Measurements from ENCODE around the gene ROM1. TPM values are rescaled to one million over a fixed set of nuclear protein-coding genes. Genes with fewer than 3 reads are reported as not detected.

The ROM1 gene
- total and polyA plus RNA-seq, 2 donors (not counting 3 experiments of a cell fraction or from before 2014, with no cell fraction given): 5.3 to 8.8 TPM

DNA sequence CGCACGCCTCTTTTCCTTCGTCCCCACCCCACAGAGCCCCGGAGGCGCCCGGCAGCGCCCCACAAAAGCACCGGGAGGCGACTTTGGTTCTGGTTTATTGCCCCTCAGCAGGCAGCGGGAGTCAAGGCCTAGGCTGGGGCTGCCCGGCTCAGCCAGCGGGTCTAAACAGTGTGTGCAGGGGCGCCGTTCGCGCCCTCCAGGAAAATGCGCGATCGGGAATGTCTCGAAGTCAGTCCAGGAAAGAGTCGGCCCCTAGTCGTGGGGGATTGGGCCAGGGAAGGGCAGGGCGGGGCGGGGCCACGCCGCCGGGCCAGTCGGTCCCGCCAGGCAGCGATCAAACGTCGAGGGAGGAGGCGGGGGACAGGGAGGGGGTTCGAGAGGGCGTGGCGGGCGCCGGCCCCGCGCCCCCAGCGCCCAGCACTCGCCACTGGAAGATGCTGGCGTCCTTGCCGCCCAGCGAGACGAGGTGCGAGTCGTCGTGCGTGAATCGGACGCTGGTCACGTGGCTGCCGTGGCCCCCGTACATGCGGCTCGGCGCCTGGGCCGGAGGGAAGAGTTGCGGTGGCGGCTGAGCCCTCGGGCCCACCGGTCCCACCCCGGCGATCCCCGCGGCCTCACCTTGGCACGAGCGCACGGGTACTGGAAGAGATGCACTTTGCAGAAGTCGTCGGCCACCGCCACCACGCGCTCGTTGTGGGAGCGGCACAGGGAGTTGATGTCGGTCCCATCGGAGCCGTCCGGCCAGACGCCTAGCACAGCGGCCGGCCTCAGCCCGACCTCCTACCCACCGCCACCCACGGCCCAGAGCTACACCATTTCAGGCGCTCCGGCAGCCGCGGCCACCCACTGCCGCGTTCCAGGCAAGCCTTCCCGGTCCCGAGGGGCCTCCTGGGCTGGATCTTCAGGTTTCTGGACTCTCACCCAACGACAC is 10.7 kb upstream of the ROM1 start:
- BruUV-seq (replicated peaks): no TSS peak
- no peaks in the 10 kb centered on the region for H3K27me3 ChIP-seq (ENCODE audit: control insufficient read depth in 2 of 2, insufficient read depth in 2 of 2, low read length in 2 of 2)
- peak overlapping the region; percentile 17 for H3K27ac ChIP-seq (ENCODE audit: insufficient read depth, low read depth, low read length)
- H3K4me2 ChIP-seq (ENCODE audit: insufficient read depth, low read length): peak overlapping the region; percentile 60
- DNase-seq (ENCODE audit: low read depth, low spot score) (no peak), FAIRE-seq (no peak)
- H3K79me2 ChIP-seq (ENCODE audit: control insufficient read depth, insufficient read depth, low read length): peaks cover 36% of the 10 kb centered on the region
- peaks cover 8 to 18% of the 10 kb centered on the region in 2 experiments for H3K36me3 ChIP-seq (ENCODE audit: control insufficient read depth in 2 of 2, extremely low read depth in 1 of 2, insufficient read depth in 2 of 2, low read length in 2 of 2)
- peak overlapping the region; percentile 30 for H2AFZ ChIP-seq (ENCODE audit: low read depth, low read length)
- no peaks in the 10 kb centered on the region for H3K9me1 ChIP-seq (replicated peaks; ENCODE audit: control insufficient read depth, extremely low read depth, insufficient read depth, low read length)
- H3K9me3 ChIP-seq (replicated peaks; ENCODE audit: control insufficient read depth, insufficient read depth, low read length): no peaks in the 10 kb centered on the region
- ChIA-PET POLR2A (interaction anchor here (0.5 to 2.1 kb wide), 9 partner anchors 11 to 239 kb away, joined by 4 to 19 read pairs (median 5); partner anchors contain the start of genes B3GAT3, C11orf98, CSKMT and EEF1G), CTCF (interaction anchor here (0.9 to 3.8 kb wide), 9 partner anchors 9 to 207 kb away, joined by 4 to 29 read pairs (median 6); partner anchors contain the start of genes B3GAT3, EEF1G, EML3 and TUT1)
- H3K9ac ChIP-seq (replicated peaks; ENCODE audit: extremely low read depth, insufficient read depth, low read length): peak overlapping the region; percentile 36
- TF ChIP-seq JUN (IDR thresholded peaks at IDR 0.05; ENCODE audit: borderline replicate concordance, insufficient read depth, insufficient read length, low read depth): no peak
- TF ChIP-seq, protein P1, sequence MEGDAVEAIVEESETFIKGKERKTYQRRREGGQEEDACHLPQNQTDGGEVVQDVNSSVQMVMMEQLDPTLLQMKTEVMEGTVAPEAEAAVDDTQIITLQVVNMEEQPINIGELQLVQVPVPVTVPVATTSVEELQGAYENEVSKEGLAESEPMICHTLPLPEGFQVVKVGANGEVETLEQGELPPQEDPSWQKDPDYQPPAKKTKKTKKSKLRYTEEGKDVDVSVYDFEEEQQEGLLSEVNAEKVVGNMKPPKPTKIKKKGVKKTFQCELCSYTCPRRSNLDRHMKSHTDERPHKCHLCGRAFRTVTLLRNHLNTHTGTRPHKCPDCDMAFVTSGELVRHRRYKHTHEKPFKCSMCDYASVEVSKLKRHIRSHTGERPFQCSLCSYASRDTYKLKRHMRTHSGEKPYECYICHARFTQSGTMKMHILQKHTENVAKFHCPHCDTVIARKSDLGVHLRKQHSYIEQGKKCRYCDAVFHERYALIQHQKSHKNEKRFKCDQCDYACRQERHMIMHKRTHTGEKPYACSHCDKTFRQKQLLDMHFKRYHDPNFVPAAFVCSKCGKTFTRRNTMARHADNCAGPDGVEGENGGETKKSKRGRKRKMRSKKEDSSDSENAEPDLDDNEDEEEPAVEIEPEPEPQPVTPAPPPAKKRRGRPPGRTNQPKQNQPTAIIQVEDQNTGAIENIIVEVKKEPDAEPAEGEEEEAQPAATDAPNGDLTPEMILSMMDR (IDR thresholded peaks at IDR 0.05; ENCODE audit: extremely low read depth in 1 of 2, insufficient read depth in 1 of 2, low read depth in 1 of 2, low read length in 2 of 2): peak in 1 of 2 donors; percentile 12
- TF ChIP-seq POLR2AphosphoS5 (IDR thresholded peaks at IDR 0.05; ENCODE audit: insufficient read depth, low read depth, low read length): peak; percentile 25
- TF ChIP-seq, protein P2, sequence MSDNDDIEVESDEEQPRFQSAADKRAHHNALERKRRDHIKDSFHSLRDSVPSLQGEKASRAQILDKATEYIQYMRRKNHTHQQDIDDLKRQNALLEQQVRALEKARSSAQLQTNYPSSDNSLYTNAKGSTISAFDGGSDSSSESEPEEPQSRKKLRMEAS (IDR thresholded peaks at IDR 0.05; ENCODE audit: insufficient read depth, insufficient read length): peak; percentile 65
- H3K4me1 ChIP-seq (ENCODE audit: control insufficient read depth, extremely low read depth, insufficient read depth, low read length): peaks cover 19% of the 10 kb centered on the region
- dilution Hi-C loops (cut with MboI; ENCODE audit: extremely low pct_ligation_motif_present, low sequenced_read_pairs): no loop called here
- H3K4me3 ChIP-seq (replicated peaks in 1 of 3; ENCODE audit: insufficient read depth in 1 of 3, low read depth in 1 of 3, low read length in 3 of 3): peak overlapping the region in 2 of 3 experiments; percentile 34 to 98
- intact Hi-C loops (cut with micrococcal nuclease): no loop called here
- no peaks in the 10 kb centered on the region for H4K20me1 ChIP-seq (replicated peaks; ENCODE audit: control insufficient read depth, extremely low read depth, insufficient read depth, low read length)

Measured in endothelial cell of umbilical vein (primary cell).